NCI-H1105 treated with DMSO at 0.1 percent for 48 hours (cell line): ENCODE measurements around the gene CTDSPL.

ENCODE experiments used
- DNase-seq: peaks from one replicate; lab custom pipeline; 2025; lab: John Stamatoyannopoulos, UW

CTDSPL gene

GRCh38 chr3:37988931-37989525 lies 127.3 kb downstream of the CTDSPL start:
- no peak for DNase-seq

GRCh38 chr3:37989821-37990480 lies 128.3 kb downstream of the CTDSPL start:
- no peak for DNase-seq

- peak; percentile 7 for DNase-seq
Measured at GRCh38 chr3:37990527-37990926, 128.8 kb downstream of the CTDSPL start, which contains the start of gene VILL. VILL (plus strand) TSS chr3:37990786; CDS start chr3:37993673, 2,887 bp downstream.

GRCh38 chr3:37991109-37991508 lies 129.4 kb downstream of the CTDSPL start:
- DNase-seq, result no peak

- DNase-seq, result no peak
Measured at GRCh38 chr3:37991823-37992222, 130.1 kb downstream of the CTDSPL start.

- DNase-seq, result no peak
Measured at GRCh38 chr3:37992271-37993066, 130.8 kb downstream of the CTDSPL start.

GRCh38 chr3:37993067-37993455 lies 131.4 kb downstream of the CTDSPL start:
- DNase-seq, result no peak

- no peak for DNase-seq
Measured at GRCh38 chr3:37993460-37993819, 131.8 kb downstream of the CTDSPL start.

- DNase-seq, result no peak
Measured at GRCh38 chr3:37993820-37994638, 132.3 kb downstream of the CTDSPL start.

- DNase-seq, result no peak
Measured at GRCh38 chr3:37994639-37994972, 132.9 kb downstream of the CTDSPL start.

- no peak for DNase-seq
Measured at GRCh38 chr3:37995652-37996641, 134.3 kb downstream of the CTDSPL start.

- peak; percentile 45 for DNase-seq
Measured at GRCh38 chr3:37996785-37997301, 135.2 kb downstream of the CTDSPL start.

GRCh38 chr3:37997342-37997741 lies 135.7 kb downstream of the CTDSPL start:
- no peak for DNase-seq

- DNase-seq, result no peak
Measured at GRCh38 chr3:37997791-37998370, 136.2 kb downstream of the CTDSPL start.

- DNase-seq, result no peak
Measured at GRCh38 chr3:37999836-38000235, 138.2 kb downstream of the CTDSPL start.

GRCh38 chr3:38000242-38000916 lies 138.7 kb downstream of the CTDSPL start:
- DNase-seq, result no peak

GRCh38 chr3:38000965-38001455 lies 139.3 kb downstream of the CTDSPL start:
- DNase-seq, result no peak

- no peak for DNase-seq
Measured at GRCh38 chr3:38001456-38002081, 139.9 kb downstream of the CTDSPL start.

- DNase-seq, result no peak
Measured at GRCh38 chr3:38002291-38002876, 140.7 kb downstream of the CTDSPL start.
